Peyer's patch (tissue), 4 donors: Measurements from ENCODE around the gene CCDC185.

Experiments
- POLR2A ChIP-seq, 2 donors: fragments of 450-650 bp; IDR thresholded peaks; one replicate each; pipeline ENCODE4 v1.5.1; 2017; ENCODE audit warnings: antibody characterized with exemption in 2 of 2, mild to moderate bottlenecking in 2 of 2, moderate library complexity in 2 of 2
- TF ChIP-seq, protein P1 (sequence below), 6 experiments: fragments of 450-650 bp in 4 of 6; fragments of 200-600 bp in 2 of 6; sonication (generic) in 1 of 6; IDR thresholded peaks; one replicate each; pipeline ENCODE4 v1.5.1; 2017 to 2019; ENCODE audit warnings: antibody characterized with exemption in 6 of 6, mild to moderate bottlenecking in 3 of 6, moderate library complexity in 1 of 6

DNA sequence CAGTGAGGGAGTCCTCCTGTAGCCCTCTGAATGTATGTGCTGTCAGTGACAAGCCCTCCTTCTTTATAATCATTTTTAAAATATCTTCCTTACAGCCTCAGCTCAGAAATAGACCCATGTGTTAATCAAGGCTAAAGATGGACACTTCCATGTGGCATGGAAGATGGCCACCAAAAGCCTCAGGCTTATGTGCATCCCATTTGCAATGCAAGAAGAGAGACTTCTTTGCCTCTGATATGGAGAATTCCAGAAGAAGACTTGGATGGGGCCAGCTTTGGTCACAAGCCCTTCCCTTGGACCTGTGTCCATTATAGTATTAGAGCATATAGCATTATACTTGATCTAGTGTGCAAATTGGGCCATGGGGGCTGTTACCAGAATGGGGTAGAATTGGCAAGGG lies 18.5 kb downstream of the CCDC185 start:
- TF ChIP-seq, protein P1, sequence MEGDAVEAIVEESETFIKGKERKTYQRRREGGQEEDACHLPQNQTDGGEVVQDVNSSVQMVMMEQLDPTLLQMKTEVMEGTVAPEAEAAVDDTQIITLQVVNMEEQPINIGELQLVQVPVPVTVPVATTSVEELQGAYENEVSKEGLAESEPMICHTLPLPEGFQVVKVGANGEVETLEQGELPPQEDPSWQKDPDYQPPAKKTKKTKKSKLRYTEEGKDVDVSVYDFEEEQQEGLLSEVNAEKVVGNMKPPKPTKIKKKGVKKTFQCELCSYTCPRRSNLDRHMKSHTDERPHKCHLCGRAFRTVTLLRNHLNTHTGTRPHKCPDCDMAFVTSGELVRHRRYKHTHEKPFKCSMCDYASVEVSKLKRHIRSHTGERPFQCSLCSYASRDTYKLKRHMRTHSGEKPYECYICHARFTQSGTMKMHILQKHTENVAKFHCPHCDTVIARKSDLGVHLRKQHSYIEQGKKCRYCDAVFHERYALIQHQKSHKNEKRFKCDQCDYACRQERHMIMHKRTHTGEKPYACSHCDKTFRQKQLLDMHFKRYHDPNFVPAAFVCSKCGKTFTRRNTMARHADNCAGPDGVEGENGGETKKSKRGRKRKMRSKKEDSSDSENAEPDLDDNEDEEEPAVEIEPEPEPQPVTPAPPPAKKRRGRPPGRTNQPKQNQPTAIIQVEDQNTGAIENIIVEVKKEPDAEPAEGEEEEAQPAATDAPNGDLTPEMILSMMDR (IDR thresholded peaks at IDR 0.05), result no peak
- TF ChIP-seq POLR2A (IDR thresholded peaks at IDR 0.05), result no peak
